Psoas muscle (tissue), 8 donors: ENCODE data around the gene ASB3. TPM values are rescaled to one million over a fixed set of nuclear protein-coding genes. Genes with fewer than 3 reads are reported as not detected.
"Not testable (repeated sequence)": the region's sequence is repeated elsewhere in the genome, so short reads cannot be mapped to it uniquely, and the experiment has no call there.

Experiments
- ATAC-seq, 4 donors: fragments of 200-7000 bp; cut with Tn5 transposase; one replicate each; pipeline ENCODE4 v1.9.1; 2020; ENCODE audit warnings: moderate library complexity in 3 of 4, mild to moderate bottlenecking in 2 of 4
- DNase-seq, 2 donors: peaks; one replicate each; pipeline ENCODE4 v3.0.0-alpha.2; 2020
- H3K27ac ChIP-seq: fragments of 200-600 bp; one replicate; pipeline ENCODE4 v1.8.0; 2022
- H3K27me3 ChIP-seq, 3 donors: fragments of 200-600 bp in 1 of 3; one replicate each; pipeline versions ENCODE4 v1.6.1 to v1.8.0; 2013 to 2022; ENCODE audit warnings: low read length in 2 of 3, mild to moderate bottlenecking in 2 of 3, moderate library complexity in 1 of 3; ENCODE audit not compliant: insufficient read depth in 3 of 3
- H3K36me3 ChIP-seq, 2 donors: fragments of 200-600 bp in 1 of 2; one replicate each; pipeline versions ENCODE4 v1.6.1 to v1.8.0; 2013 to 2022; ENCODE audit warnings: low read depth in 1 of 2, mild to moderate bottlenecking in 1 of 2, moderate library complexity in 1 of 2; ENCODE audit not compliant: insufficient read depth in 1 of 2
- H3K4me1 ChIP-seq: fragments of 200-600 bp; one replicate; pipeline ENCODE4 v1.8.0; 2022
- H3K4me3 ChIP-seq: fragments of 200-600 bp; one replicate; pipeline ENCODE4 v1.8.0; 2022; ENCODE audit warnings: mild to moderate bottlenecking
- H3K9me3 ChIP-seq: fragments of 200-600 bp; one replicate; pipeline ENCODE4 v1.8.0; 2022
- CTCF ChIP-seq: fragments of 200-600 bp; IDR thresholded peaks from one replicate; pipeline ENCODE4 v1.8.0; 2022; ENCODE audit warnings: antibody characterized with exemption
- WGBS, 3 donors: extraction: QIAGEN DNeasy Blood & Tissue Kit; methylation state at CpG; one replicate each; pipeline versions ENCODE4 v1.1.6 to v1.1.7; 2013; 5-methylcytosine and 5-hydroxymethylcytosine counted together
- intact Hi-C, 2 donors: fragments of 100-400 bp; cut with DNase I; formaldehyde crosslinking; loops; one replicate each; pipeline versions ENCODE4 v1.11.0 to v1.14.2; 2022
- polyA plus RNA-seq, 3 donors: library from polyadenylated mRNA; stranded (reverse); fragments of 200-250 nt; gene quantifications; one replicate each; pipeline ENCODE4 v1.2.3, GENCODE V29; 2013
- total RNA-seq, 4 donors: library from RNA; stranded (reverse); fragmentation: NEBNext Ultra II Directional in 2 of 4; extraction: Animal tissue kit (Norgen Biotek cat#: 25700) in 2 of 4; gene quantifications; one replicate each; pipeline versions ENCODE4 v1.2.1 to v1.2.4, GENCODE V29; 2021 to 2023
- donor health status: healthy with polysubstance abuse.
- donor health status: DM: no; HTN: no; CAD: no; lungs with moderate emphysema.
- donor health status: Bipolar disorder and iron deficiency.
- donor health status: healthy.
- donor health status: DM: yes; HTN: yes; CAD: no.
- donor health status: DM: no; HTN: no; CAD: no.
- donor health status: DM: no; HTN: no; CAD: no.
- donor health status: DM: yes; HTN: yes; CAD: no.

Gene ASB3
- total and polyA plus RNA-seq, 7 donors = 2.9 to 6.8 (median 5.1) TPM

DNA sequence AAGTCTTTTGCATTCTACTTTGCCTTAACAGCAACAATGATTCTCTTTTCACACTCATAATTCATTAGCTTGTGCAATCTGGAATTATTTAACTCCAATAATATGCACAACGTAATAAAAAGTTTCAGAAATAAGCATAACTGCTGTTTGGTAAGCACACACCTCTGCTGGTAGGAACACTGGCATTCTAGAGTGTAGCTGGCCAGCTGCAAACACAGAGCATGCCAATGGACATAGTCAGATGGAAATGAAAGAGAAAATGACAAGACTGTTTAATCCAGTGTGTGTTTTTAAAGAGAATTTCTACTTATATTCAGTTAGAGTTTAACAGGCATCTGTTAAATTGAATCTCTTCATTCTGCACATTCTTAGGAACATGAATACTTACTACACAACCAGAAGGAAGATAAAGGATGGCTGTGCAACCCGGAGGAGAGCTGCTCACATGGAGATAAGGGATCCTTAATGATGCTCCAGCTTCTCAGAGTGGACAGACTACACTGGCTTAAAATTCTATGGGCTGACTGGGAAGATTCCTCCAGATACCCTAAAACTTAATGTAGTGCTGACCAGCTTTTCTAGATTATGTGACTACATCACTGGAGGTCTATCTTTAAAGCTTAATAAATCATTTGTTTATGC, 113.8 kb downstream of the ASB3 start:
- peaks cover 0 to 5% of the 10 kb centered on the region in 2 donors for H3K36me3 ChIP-seq
- H3K27ac ChIP-seq = no peak overlapping the region
- intact Hi-C loops = no loop called here
- H3K4me3 ChIP-seq = no peak overlapping the region
- H3K9me3 ChIP-seq = no peaks in the 10 kb centered on the region
- WGBS, 3 donors = 55 to 70% (median 61%) methylated on average over 2 of the region's 2 CpGs
- H3K4me1 ChIP-seq = no peaks in the 10 kb centered on the region
- no peak for DNase-seq
- no peak for ATAC-seq
- no peaks in the 10 kb centered on the region for H3K27me3 ChIP-seq
- TF ChIP-seq CTCF = no peak

DNA sequence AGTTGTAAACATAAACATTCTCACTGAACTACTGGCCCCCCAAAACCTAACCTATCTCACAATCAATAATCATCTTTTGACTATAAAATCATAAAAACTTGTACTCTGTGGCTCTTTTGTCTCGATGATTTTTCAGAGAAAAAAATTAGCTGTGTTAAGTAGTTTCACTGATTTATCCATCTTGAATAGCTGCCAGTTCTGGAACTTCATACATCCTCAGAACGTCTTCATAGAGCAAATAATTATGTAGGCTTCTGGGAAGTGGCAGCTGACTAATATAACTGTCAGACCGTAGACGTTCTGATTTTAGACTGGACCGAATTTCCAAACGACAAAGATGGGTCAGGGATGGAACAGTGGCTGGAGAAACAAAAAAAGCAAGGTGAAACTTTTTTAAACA, 116.4 kb downstream of the ASB3 start:
- Histone ChIP-seq H3K4me1 (no peaks in the 10 kb centered on the region), H3K36me3 (peaks cover 0 to 5% of the 10 kb centered on the region in 2 donors), H3K27me3 (no peaks in the 10 kb centered on the region), H3K9me3 (no peaks in the 10 kb centered on the region), H3K27ac (no peak overlapping the region), H3K4me3 (no peak overlapping the region)
- ATAC-seq = no peak
- WGBS, 3 donors = 43 to 58% (median 44%) methylated on average over 6 of the region's 6 CpGs
- intact Hi-C loops = no loop called here
- TF ChIP-seq CTCF = no peak
- no peak for DNase-seq

- Histone ChIP-seq H3K36me3 (peaks cover 0 to 5% of the 10 kb centered on the region in 2 donors), H3K27ac (no peak overlapping the region), H3K4me1 (no peaks in the 10 kb centered on the region), H3K27me3 (no peaks in the 10 kb centered on the region), H3K4me3 (no peak overlapping the region), H3K9me3 (no peaks in the 10 kb centered on the region)
- no peak for TF ChIP-seq CTCF
- DNase-seq = no peak
- WGBS, 3 donors = 63 to 70% (median 66%) methylated on average over 3 of the region's 3 CpGs
- intact Hi-C loops = no loop called here
- no peak for ATAC-seq
Observed at GRCh38 chr2:53668624-53669026, 118.1 kb downstream of the ASB3 start.

DNA sequence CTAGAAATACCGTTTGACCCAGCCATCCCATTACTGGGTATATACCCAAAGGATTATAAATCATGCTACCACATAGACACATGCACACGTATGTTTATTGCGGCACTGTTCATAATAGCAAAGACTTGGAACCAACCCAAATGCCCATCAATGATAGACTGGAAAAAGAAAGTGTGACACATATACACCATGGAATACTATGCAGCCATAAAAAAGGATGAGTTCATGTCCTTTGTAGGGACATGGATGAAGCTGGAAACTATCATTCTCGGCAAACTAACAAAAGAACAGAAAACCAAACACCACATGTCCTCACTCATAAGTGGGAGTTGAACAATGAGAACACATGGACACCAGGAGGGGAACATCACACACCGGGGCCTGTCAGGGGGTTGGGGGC, 119.6 kb downstream of the ASB3 start:
- 95 to 97% (median 96%) methylated on average over 5 of the region's 5 CpGs for WGBS, 3 donors
- DNase-seq, ATAC-seq: not testable (repeated sequence)

DNA sequence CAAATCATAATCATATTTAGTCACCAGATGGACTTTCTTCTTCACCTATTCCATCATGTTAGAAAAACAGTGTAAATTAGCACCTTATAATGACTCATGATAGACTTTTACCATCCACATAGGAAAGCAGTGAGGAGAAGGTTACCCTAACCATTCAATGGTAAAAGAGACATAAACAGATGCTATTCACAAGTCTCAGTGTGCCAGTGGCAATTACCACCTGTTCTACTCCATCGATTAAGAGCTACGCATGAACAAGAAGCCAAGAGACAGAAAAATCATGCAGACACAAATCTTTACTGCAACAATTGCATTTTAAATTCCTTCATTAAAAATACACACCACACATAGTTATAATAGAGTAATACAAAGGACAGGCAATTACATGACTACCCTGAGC, 125.9 kb downstream of the ASB3 start:
- no peak for DNase-seq
- Histone ChIP-seq H3K4me1 (no peaks in the 10 kb centered on the region), H3K36me3 (no peaks in the 10 kb centered on the region), H3K27me3 (peaks cover 0 to 2% (median 0%) of the 10 kb centered on the region in 3 donors), H3K4me3 (no peak overlapping the region), H3K27ac (no peak overlapping the region), H3K9me3 (no peaks in the 10 kb centered on the region)
- 53 to 60% (median 55%) methylated on average over 2 of the region's 2 CpGs for whole genome bisulfite sequencing, 3 donors
- ATAC-seq = no peak
- TF ChIP-seq CTCF = no peak
- intact Hi-C loops = no loop called here

More for the DNA sequence above, 119.6 kb downstream of the ASB3 start:
- H3K4me3 ChIP-seq, H3K27me3 ChIP-seq, H3K9me3 ChIP-seq, H3K4me1 ChIP-seq, H3K27ac ChIP-seq, H3K36me3 ChIP-seq, intact Hi-C loops: not testable (repeated sequence)

- H3K4me3 ChIP-seq, H3K9me3 ChIP-seq, H3K27me3 ChIP-seq, H3K27ac ChIP-seq, H3K36me3 ChIP-seq, ATAC-seq, H3K4me1 ChIP-seq, intact Hi-C loops, DNase-seq: not testable (repeated sequence)
- 69 to 74% (median 69%) methylated on average over 4 of the region's 4 CpGs for WGBS, 3 donors
Observed at GRCh38 chr2:53658474-53658873, 128.3 kb downstream of the ASB3 start.
